HCT116 (cell line): ENCODE results near the gene FRAS1.

Experiments
- CEBPB ChIP-seq: IDR thresholded peaks from 2 replicates; pipeline ENCODE4 v1.6.1; 2012; ENCODE audit warnings: low read depth
- ELF1 ChIP-seq: IDR thresholded peaks from 2 replicates; pipeline ENCODE4 v1.6.1; 2012; ENCODE audit warnings: low read depth, borderline replicate concordance
- RAD21 ChIP-seq: IDR thresholded peaks from 2 replicates; pipeline ENCODE4 v1.6.1; 2012; ENCODE audit warnings: low read depth, mild to moderate bottlenecking
- TF ChIP-seq, protein P1 (sequence below), 3 experiments: fragments of 200-600 bp in 1 of 3; sonication (generic) in 1 of 3; IDR thresholded peaks in 2 of 3; conservative IDR thresholded peaks in 1 of 3; 2 replicates each; pipeline ENCODE4 v1.5.1; 2012 to 2017; ENCODE audit warnings: low read depth in 2 of 3, low read length in 2 of 3, antibody characterized with exemption in 1 of 3, borderline replicate concordance in 1 of 3, control low read depth in 1 of 3, mild to moderate bottlenecking in 1 of 3, mixed read lengths in 1 of 3, mixed run types in 1 of 3, moderate library complexity in 1 of 3; ENCODE audit not compliant: insufficient read depth in 1 of 3

DNA sequence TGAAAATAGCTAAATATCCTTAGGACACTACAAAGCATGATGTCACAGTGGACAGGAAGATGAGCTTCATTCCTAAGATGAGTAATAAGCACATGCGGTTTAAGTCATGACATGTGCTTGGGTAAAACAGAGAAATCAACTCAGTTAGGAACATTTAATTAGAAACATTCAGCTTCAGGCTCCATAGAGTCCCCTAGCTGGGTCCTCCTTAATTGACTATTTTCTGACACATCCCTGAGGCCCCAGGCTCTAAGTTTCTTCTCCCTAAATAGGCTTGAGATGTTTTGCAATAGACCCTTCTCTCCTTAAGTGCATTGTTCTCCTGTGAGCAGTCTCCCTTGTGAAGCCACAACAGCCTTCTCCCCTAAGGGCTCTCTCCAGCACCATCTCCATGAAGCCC lies 424.1 kb downstream of the FRAS1 start:
- TF ChIP-seq ELF1 (no peak), CEBPB (no peak), RAD21 (no peak)
- TF ChIP-seq, protein P1, sequence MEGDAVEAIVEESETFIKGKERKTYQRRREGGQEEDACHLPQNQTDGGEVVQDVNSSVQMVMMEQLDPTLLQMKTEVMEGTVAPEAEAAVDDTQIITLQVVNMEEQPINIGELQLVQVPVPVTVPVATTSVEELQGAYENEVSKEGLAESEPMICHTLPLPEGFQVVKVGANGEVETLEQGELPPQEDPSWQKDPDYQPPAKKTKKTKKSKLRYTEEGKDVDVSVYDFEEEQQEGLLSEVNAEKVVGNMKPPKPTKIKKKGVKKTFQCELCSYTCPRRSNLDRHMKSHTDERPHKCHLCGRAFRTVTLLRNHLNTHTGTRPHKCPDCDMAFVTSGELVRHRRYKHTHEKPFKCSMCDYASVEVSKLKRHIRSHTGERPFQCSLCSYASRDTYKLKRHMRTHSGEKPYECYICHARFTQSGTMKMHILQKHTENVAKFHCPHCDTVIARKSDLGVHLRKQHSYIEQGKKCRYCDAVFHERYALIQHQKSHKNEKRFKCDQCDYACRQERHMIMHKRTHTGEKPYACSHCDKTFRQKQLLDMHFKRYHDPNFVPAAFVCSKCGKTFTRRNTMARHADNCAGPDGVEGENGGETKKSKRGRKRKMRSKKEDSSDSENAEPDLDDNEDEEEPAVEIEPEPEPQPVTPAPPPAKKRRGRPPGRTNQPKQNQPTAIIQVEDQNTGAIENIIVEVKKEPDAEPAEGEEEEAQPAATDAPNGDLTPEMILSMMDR (IDR thresholded peaks at IDR 0.05 in 2 of 3, conservative IDR thresholded peaks at IDR 0.05 in 1 of 3; ENCODE audit: borderline replicate concordance in 1 of 3, insufficient read depth in 1 of 3, low read depth in 2 of 3, low read length in 2 of 3) = no peak
